HG03045 (cell line): ENCODE data around the gene SURF2.
A peak's percentile ranks its signal among the peaks of the same experiment; 100 is the strongest.

Experiments
- ATAC-seq: cut with Tn5 transposase; IDR thresholded peaks from one replicate; pipeline ENCODE4 v1.9.1; 2021; ENCODE audit warnings: mild to moderate bottlenecking, moderate library complexity; ENCODE audit not compliant: unreplicated experiment

The SURF2 gene

DNA sequence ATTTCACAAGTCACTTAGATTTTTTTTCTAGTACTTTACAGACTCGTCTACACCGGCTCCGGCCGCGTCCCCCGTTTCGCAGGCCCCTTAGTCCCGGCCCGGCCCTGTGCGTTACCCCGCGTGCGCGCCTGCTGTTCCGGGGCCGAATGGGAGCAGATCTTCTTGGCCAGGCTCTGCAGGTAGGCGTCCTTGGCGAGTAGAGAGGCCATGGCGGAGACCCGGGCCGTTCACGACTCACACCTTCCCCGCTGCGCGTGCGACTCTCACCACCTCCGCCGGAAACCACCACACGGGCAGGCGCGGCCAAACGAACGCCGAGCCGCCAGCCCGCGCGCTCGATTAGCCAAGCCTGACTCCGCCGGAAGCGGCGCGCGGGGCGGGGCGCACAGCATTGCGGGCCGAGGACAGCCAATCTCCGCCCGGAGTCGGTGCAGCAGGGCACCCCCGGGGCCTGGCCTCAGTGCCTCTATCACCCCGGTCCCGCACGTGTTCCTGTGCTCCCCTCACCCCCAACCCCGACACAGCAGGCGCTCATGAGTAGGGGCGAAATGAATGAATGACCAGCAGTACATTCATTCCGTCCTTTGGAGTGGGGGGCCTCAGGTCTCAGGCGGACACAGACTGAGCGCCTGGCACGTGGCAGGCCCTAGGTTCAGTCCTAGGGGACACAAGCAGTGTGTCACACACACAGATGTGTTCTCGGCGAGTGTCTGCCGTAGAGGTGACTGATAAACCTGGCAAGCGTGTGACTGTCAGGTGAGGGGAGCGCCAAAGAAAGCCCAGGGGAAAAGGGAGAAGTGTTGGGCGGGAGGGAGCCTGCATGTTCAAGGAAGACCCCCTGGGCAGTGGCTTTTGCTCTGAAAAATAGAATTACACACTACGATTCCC is 20.2 kb upstream of the SURF2 start, which contains the start of gene SURF6:
SURF6 (minus strand) TSS at position 265 of the 888 bp plus-strand sequence; CDS start at position 209, 56 bp downstream.
- peak; percentile 84 for ATAC-seq

DNA sequence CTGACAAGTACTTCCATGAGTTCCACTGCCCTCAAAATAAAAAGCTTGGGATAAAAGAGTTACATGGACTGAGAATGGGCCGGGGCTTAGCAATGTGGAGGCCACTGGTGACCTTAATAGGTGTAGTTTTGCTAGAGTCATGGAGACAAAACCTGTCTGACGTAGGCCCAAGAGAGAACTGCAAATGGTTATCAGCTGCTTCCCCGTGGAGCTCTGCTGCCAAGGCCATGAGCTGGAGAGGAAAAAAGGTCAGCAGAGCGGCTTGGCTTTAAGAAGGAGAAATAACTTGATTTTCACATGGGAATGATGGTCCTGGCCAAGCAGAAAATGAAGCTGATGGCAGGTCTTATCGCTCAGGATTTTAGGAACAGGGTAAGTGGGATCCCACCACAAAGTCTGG is 16.7 kb upstream of the SURF2 start:
- no peak for ATAC-seq

DNA sequence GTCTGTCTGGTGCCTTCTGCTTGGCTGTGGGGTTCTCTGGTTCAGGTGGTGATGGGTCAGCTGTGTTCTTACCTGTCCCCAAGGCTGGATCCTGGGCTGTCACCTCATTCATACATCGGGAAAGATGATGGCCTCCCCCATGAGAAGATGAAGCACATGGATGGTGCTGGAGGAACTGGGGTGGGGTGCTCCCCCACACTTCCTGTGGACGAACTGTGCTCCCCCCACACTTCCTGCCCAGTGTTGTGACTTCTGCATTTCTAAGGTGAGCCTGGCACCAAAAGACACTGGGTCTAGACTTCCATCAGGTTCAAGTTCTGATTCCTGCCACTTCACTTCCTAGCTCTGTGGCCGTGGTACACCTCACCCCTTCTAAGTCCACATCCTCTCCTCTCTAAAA is 16.1 kb upstream of the SURF2 start:
- ATAC-seq = no peak

DNA sequence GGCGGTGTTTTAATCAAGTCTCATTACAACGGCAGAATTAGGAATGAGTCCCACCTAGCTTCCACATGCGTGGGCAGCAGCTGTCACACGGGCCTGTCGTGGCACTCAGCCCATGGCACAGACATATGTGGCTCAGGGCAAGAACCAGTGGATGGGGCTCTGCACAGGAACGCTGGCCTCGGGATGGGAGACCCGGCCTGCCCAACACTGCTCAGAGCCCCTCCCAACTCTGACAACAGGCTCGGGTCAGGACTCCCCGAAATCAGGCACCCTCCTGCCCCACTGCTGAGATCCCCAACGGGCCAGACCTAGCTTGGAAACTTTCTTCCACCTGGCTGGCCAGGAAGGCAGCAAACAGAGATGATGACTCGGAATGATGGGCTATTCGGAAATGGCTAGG is 15.4 kb upstream of the SURF2 start:
- ATAC-seq = no peak

DNA sequence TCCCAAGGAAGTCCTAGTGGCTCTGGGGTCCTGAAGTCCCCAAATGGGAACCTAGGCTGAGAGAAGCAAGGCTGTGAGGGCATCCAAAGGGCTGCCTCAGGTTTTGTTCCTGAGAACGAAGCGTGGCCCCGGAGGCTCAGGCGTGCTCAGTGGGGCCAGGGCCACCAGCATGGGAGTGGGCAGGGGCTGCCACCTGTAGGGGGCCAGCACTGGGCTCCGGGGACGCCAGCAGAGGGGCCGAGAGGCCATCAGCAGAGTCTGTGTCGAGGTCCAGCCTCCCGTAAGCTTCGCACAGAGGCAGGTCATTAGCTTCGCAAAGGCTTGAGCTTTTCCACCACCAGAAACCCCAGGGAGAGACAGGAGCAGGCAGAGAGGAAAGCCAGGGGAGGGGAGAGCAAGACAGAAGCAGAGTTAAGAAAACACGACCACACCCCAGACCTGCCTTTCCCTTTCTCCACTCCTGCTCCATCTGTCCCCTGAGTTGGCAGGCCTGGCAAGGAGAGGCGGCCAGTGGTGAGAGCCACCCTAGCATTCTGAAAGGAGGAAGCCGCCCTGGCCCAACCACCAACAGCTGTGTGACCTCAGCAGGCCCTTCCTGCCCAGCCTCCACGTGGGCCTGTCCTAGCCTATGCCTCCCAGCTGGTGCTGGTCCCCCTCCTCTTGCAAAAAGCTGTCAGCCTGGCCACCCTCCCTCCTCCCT is 14.8 kb upstream of the SURF2 start:
- no peak for ATAC-seq

- ATAC-seq = no peak
Measured at GRCh38 chr9:133342069-133342406, 14.3 kb upstream of the SURF2 start.

DNA sequence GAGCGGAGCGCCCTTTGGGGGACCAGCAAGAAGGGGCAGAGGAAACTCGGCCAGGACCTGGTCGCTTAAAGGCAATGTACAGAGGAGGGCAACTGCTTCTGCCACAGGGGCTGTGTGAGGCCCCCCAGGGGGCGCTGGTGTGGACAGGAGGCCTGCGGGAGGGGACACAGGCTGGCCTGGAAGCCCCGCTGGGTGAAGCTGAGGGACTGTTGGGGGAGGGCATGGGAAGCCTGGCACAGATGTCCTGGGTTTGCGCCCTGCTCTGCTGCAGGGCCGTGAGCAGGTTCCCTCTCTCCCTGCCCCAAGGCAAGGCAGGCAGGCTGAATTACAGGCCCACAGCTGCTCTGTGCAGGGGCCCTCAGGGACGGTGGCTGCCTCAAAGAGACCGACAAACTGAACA is 13.8 kb upstream of the SURF2 start:
- ATAC-seq = no peak

- no peak for ATAC-seq
Measured at GRCh38 chr9:133344071-133344470, 12.3 kb upstream of the SURF2 start.

- ATAC-seq = no peak
Measured at GRCh38 chr9:133344979-133345378, 11.4 kb upstream of the SURF2 start.

GRCh38 chr9:133345596-133345995 is 10.8 kb upstream of the SURF2 start:
- ATAC-seq = no peak

GRCh38 chr9:133346021-133346785 is 10.1 kb upstream of the SURF2 start:
- no peak for ATAC-seq

GRCh38 chr9:133347515-133347984 is 8.8 kb upstream of the SURF2 start:
- ATAC-seq = peak; percentile 20

DNA sequence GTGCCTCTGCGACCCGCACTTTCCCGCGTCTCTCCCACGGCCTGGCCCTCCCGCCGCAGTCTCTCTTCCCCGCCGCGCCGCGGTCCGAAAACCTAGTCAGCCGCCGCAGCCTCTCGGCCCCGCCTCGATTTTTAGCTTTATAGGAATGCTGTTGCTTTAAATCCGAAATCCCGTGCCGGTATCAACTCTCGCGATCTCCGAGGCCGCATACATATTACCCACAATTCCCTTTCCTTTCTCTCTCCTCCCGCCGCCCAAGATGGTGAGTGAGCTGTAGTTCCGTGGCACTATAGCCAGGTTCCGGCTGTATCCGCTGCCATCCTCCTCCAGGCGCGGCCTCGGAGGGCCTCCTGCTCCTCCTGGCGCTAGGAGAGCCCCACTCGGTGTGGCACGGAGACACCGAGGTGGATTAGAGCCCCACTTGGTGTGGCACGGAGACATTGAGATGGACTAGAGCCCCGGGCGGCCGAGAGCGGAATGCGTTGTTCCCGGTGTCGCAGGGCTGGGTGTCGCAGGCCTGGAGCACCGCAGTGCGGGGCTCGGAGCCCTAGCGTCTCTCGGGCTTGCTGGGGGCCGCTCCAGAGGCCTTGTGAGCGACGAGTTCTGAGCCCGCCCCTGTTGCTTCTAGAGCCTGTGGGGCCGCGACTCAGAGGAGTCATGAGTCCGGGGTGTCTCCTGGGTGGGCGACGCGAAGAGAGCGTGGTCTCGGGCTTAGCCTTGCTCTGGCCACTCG is 8.2 kb upstream of the SURF2 start, which contains the start of the genes MED22 and RPL7A:
MED22 (minus strand) TSS at position 147 of the 733 bp plus-strand sequence. CDS start 1,469 bp downstream, outside the sequence.
RPL7A (plus strand) TSS at position 234 of the 733 bp plus-strand sequence; CDS start at position 260, 26 bp downstream.
- peak; percentile 66 for ATAC-seq

DNA sequence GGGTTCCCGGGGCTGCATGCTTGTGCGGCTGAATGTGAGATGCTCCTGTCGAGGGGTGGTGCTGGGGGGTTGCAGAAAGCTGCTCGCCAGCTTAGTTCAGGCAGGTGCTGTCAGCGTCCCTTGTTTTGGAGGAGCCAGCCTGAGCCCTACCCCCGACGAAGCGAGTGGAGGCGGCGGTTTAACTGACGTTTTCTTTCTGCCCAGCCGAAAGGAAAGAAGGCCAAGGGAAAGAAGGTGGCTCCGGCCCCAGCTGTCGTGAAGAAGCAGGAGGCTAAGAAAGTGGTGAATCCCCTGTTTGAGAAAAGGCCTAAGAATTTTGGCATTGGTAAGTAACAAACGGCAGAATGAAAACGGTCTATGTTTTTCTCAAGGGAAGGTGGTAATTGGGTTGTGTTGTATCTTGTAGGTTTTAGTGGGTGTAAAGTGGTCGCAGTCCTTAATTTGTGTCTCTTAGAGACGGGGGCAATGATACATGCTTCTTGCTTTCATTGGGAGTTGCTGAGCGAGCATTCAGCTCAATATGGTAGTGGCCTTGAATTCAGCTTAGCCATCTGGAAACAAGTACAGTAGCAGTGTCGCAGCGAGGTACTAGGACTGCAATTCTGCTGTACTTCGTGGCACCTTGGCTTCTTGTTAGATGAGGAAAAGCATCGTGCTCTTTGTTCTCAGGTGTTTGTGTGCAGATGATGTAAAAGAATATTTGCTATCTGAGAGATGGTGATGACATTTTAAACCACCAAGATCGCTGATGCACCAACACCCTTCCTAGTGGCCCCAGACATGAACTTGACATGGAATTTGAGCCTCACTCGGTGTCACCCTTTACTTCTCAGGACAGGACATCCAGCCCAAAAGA is 7.4 kb upstream of the SURF2 start:
- no peak for ATAC-seq

- no peak for ATAC-seq
Measured at GRCh38 chr9:133349965-133350616, 6.3 kb upstream of the SURF2 start.

- no peak for ATAC-seq
Measured at GRCh38 chr9:133351526-133351907, 4.8 kb upstream of the SURF2 start.

- no peak for ATAC-seq
Measured at GRCh38 chr9:133351908-133352634, 4.3 kb upstream of the SURF2 start.

DNA sequence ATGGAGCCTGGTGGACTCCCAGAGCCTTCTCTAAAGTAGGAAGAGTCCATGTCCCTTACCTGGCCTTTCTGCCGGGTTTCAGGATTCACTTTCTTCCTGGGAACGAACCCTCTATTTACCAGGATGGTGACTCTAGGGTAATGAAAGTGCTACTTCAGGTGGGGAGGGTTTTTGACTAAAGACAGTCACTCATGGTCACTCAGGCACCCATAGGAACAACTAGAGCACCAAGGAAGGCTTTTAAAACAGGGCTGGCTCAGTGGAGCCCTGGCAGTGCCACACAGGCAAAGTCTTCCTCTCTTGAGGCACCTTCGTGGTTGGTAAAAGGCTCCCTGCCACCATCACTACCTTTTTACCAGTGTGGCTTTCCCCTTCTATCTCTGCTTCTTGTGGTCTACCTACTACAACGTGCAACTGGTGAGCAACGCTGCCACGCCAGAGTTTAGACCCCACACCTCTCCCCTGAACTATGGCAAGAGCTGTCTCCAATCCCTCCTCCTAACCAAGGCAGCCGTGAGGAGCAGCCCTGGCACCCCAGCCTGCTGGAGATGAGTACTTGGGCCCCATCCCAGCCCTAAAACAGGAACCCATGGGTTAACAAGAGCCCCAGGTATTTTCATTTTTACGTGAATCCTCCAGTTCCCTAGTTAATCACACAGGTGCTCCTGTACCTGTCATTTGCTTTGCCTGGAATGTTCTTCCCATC is 3.6 kb upstream of the SURF2 start:
- no peak for ATAC-seq
